BLaER1 treated with 17β-estradiol and CSF1 and Interleukin-3, amounts not matched to agents 10 nM and 100 nM (cell line): ENCODE data around the gene TMEM244.

Experiments
- H3K27ac ChIP-seq, 11 experiments: shearing (Covaris generic); formaldehyde crosslinking; 2 replicates each; pipeline ENCODE4 v1.8.1; 2022
- H3K27me3 ChIP-seq, 11 experiments: shearing (Covaris generic); formaldehyde crosslinking; 2 replicates each; pipeline ENCODE4 v1.8.1; 2022
- H3K36me3 ChIP-seq, 11 experiments: shearing (Covaris generic); formaldehyde crosslinking; 2 replicates each; pipeline ENCODE4 v1.8.1; 2022
- H3K4me1 ChIP-seq, 10 experiments: shearing (Covaris generic); formaldehyde crosslinking; 2 replicates each; pipeline ENCODE4 v1.8.1; 2022
- H3K4me2 ChIP-seq, 11 experiments: shearing (Covaris generic); formaldehyde crosslinking; 2 replicates each; pipeline ENCODE4 v1.8.1; 2022
- H3K4me3 ChIP-seq, 10 experiments: shearing (Covaris generic); formaldehyde crosslinking; 2 replicates each; pipeline ENCODE4 v1.8.1; 2022
- H3K9ac ChIP-seq, 11 experiments: shearing (Covaris generic); formaldehyde crosslinking; 2 replicates each; pipeline ENCODE4 v1.8.1; 2022
- H3K9me3 ChIP-seq, 11 experiments: shearing (Covaris generic); formaldehyde crosslinking; replicated peaks in 1 of 11; 2 replicates each; pipeline ENCODE4 v1.8.1; 2022
- H4K20me1 ChIP-seq, 11 experiments: shearing (Covaris generic); formaldehyde crosslinking; 2 replicates each; pipeline ENCODE4 v1.8.1; 2022
- Cebpa-rat ChIP-seq, 11 experiments: shearing (Covaris generic); IDR thresholded peaks; 2 replicates each; pipeline ENCODE4 v1.8.1; 2022

Gene TMEM244

GRCh38 chr6:129859524-129859923 lies 1.6 kb downstream of the TMEM244 start:
- no peaks in the 10 kb centered on the region for H3K4me1 ChIP-seq
- TF ChIP-seq Cebpa-rat (IDR thresholded peaks at IDR 0.05): no peak
- H3K9ac ChIP-seq: no peak overlapping the region
- H3K4me3 ChIP-seq: no peak overlapping the region
- no peaks in the 10 kb centered on the region for H3K36me3 ChIP-seq
- no peaks in the 10 kb centered on the region for H3K27me3 ChIP-seq
- H3K4me2 ChIP-seq: no peak overlapping the region
- H4K20me1 ChIP-seq: no peaks in the 10 kb centered on the region
- no peak overlapping the region for H3K27ac ChIP-seq
- H3K9me3 ChIP-seq: peaks cover 0 to 5% (median 0%) of the 10 kb centered on the region in 11 experiments; a peak in 1 of 22 replicates

- Histone ChIP-seq H3K4me2 (no peak overlapping the region), H3K9ac (no peak overlapping the region), H3K9me3 (peaks cover 0 to 5% (median 0%) of the 10 kb centered on the region in 11 experiments; a peak in 1 of 22 replicates), H3K4me3 (no peak overlapping the region), H3K27me3 (no peaks in the 10 kb centered on the region), H3K36me3 (no peaks in the 10 kb centered on the region), H3K4me1 (no peaks in the 10 kb centered on the region), H3K27ac (no peak overlapping the region), H4K20me1 (no peaks in the 10 kb centered on the region)
- TF ChIP-seq Cebpa-rat (IDR thresholded peaks at IDR 0.05): no peak
These were observed 3.3 kb downstream of the TMEM244 start for GRCh38 chr6:129857838-129858237.

DNA sequence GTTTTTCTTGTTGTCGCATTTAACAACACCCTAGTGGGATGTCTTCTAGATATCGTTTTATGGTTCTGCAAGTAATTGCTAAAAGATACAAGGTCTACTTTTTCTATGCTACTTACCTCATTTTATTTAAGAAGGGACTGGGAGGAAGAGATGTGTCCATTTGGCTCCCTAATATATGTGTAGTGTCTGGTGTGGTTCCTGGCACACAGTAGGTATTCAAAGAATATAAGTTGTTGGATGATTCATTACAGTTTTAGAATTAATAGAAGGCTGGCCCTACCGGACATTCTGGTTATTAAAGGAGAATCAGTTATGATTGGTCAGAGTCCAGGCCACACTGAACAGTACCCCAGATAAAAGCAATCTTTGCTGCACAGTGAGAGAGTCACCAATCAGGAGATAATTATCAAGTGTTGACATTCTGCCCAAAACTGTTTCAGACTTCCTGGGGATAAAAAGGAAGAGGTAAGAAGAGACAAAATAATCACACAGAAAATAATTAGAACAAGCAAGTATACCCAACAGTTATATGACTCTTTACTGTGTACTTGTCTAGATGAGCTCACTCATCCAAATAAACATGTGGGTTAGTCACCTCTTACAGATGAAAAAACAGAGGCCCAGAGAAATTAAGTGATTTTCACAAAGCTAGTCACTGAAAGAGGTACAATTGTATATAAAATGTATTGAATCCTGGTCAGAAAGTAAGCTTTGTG lies 7.0 kb downstream of the TMEM244 start:
- no peak for TF ChIP-seq Cebpa-rat (IDR thresholded peaks at IDR 0.05)
- H3K4me2 ChIP-seq: no peak overlapping the region
- H3K4me3 ChIP-seq: no peak overlapping the region
- no peaks in the 10 kb centered on the region for H3K36me3 ChIP-seq
- no peaks in the 10 kb centered on the region for H3K27me3 ChIP-seq
- H3K27ac ChIP-seq: no peak overlapping the region
- H4K20me1 ChIP-seq: no peaks in the 10 kb centered on the region
- H3K9ac ChIP-seq: no peak overlapping the region
- H3K4me1 ChIP-seq: peaks cover 0 to 10% (median 0%) of the 10 kb centered on the region in 10 experiments; a peak in 7 of 20 replicates
- peaks cover 0 to 5% (median 0%) of the 10 kb centered on the region in 11 experiments; a peak in 1 of 22 replicates for H3K9me3 ChIP-seq

GRCh38 chr6:129852257-129852858 lies 8.8 kb downstream of the TMEM244 start:
- H3K4me2 ChIP-seq: peak overlapping the region in 4 of 11 experiments; percentile 13 to 38 (median 26); a peak in 1 of 22 replicates

DNA sequence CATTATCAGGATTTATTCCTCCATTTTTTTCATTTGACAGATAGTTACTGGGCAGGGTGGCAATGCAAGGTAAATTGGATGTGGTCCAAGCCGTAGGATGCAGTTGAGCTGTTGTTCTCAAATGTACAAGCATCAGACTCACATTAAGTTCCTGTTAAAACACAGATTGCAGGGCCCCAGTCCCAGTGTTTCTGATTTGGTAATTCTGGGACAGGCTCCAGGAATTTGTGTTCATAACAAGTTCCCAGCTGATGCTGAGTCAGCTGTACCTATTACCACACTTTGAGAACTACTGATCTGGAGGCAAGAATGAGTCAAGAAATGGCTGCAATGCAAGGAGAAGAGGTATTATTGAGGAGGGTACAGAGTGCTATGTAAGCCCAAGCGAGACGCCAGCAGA lies 11.7 kb downstream of the TMEM244 start:
- no peak overlapping the region for H3K9ac ChIP-seq
- peaks cover 0 to 10% (median 0%) of the 10 kb centered on the region in 10 experiments; a peak in 7 of 20 replicates for H3K4me1 ChIP-seq
- no peaks in the 10 kb centered on the region for H4K20me1 ChIP-seq
- TF ChIP-seq Cebpa-rat (IDR thresholded peaks at IDR 0.05): no peak
- H3K4me3 ChIP-seq: no peak overlapping the region
- H3K9me3 ChIP-seq: no peaks in the 10 kb centered on the region
- H3K4me2 ChIP-seq: no peak overlapping the region
- no peaks in the 10 kb centered on the region for H3K27me3 ChIP-seq
- no peak overlapping the region for H3K27ac ChIP-seq
- no peaks in the 10 kb centered on the region for H3K36me3 ChIP-seq

More at GRCh38 chr6:129852257-129852858, 8.8 kb downstream of the TMEM244 start:
- H3K4me3 ChIP-seq: no peak overlapping the region
- H3K9ac ChIP-seq: no peak overlapping the region
- TF ChIP-seq Cebpa-rat (IDR thresholded peaks at IDR 0.05): no peak
- no peaks in the 10 kb centered on the region for H3K27me3 ChIP-seq
- H3K36me3 ChIP-seq: no peaks in the 10 kb centered on the region
- no peak overlapping the region for H3K27ac ChIP-seq
- H3K4me1 ChIP-seq: peaks cover 0 to 10% (median 0%) of the 10 kb centered on the region in 10 experiments; a peak in 7 of 20 replicates
- H3K9me3 ChIP-seq: peaks cover 0 to 5% (median 0%) of the 10 kb centered on the region in 11 experiments; a peak in 1 of 22 replicates
- H4K20me1 ChIP-seq: no peaks in the 10 kb centered on the region

GRCh38 chr6:129846761-129847160 lies 14.4 kb downstream of the TMEM244 start:
- H3K4me2 ChIP-seq: no peak overlapping the region
- no peak for TF ChIP-seq Cebpa-rat (IDR thresholded peaks at IDR 0.05)
- H3K27ac ChIP-seq: no peak overlapping the region
- no peaks in the 10 kb centered on the region for H3K9me3 ChIP-seq
- H3K4me1 ChIP-seq: peaks cover 0 to 3% (median 0%) of the 10 kb centered on the region in 10 experiments; a peak in 1 of 20 replicates
- no peaks in the 10 kb centered on the region for H3K36me3 ChIP-seq
- H3K4me3 ChIP-seq: no peak overlapping the region
- no peaks in the 10 kb centered on the region for H4K20me1 ChIP-seq
- H3K9ac ChIP-seq: no peak overlapping the region
- H3K27me3 ChIP-seq: no peaks in the 10 kb centered on the region

DNA sequence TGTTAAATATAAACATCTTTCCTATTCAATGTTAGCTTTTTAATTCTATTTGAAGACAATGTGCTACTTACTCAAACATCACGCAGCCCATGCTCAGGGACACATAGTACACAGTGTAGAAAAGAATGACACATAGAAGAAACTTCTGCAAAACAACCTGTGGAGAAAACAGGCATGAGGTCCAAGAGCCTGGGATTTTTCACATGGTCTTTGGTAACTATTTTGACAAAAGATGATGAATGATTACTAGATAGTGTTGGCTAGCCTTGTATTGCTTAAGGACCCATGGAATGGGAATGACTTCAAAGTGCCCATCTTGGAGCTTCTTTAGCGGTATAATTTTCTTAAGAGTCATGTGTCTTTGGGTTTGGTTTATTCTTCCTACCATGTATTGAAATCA lies 15.4 kb downstream of the TMEM244 start:
- H3K4me1 ChIP-seq: no peaks in the 10 kb centered on the region

GRCh38 chr6:129844118-129844891 lies 16.8 kb downstream of the TMEM244 start:
- Histone ChIP-seq H3K4me3 (no peak overlapping the region), H3K9ac (no peak overlapping the region), H4K20me1 (no peaks in the 10 kb centered on the region), H3K27me3 (no peaks in the 10 kb centered on the region), H3K27ac (no peak overlapping the region), H3K9me3 (no peaks in the 10 kb centered on the region), H3K4me1 (no peaks in the 10 kb centered on the region), H3K4me2 (no peak overlapping the region), H3K36me3 (no peaks in the 10 kb centered on the region)
- TF ChIP-seq Cebpa-rat (IDR thresholded peaks at IDR 0.05): no peak

More for the DNA sequence above, 15.4 kb downstream of the TMEM244 start:
- no peak for TF ChIP-seq Cebpa-rat (IDR thresholded peaks at IDR 0.05)
- no peak overlapping the region for H3K4me2 ChIP-seq
- no peaks in the 10 kb centered on the region for H3K9me3 ChIP-seq
- no peak overlapping the region for H3K27ac ChIP-seq
- no peak overlapping the region for H3K9ac ChIP-seq
- no peaks in the 10 kb centered on the region for H3K27me3 ChIP-seq
- H4K20me1 ChIP-seq: no peaks in the 10 kb centered on the region
- no peaks in the 10 kb centered on the region for H3K36me3 ChIP-seq
- H3K4me3 ChIP-seq: no peak overlapping the region

DNA sequence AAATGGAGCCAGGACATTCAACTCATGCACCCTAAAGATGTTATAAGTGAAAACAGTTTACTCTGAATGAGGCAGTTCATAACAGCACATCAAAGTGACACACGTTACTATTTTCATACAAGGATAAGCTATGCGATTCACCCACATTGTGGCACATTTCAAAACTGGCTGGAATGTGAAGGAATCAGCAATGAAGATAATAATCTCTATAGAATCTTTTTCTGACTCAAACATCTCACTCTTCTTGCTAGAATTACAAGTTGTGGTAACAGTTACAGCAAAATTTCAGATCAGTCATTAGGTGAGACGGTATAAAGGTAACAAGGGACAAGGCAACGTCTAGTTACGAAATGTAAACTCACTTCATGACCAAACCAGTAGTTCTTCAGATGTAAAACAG lies 17.5 kb downstream of the TMEM244 start:
- no peak for TF ChIP-seq Cebpa-rat (IDR thresholded peaks at IDR 0.05)
- Histone ChIP-seq H3K27ac (no peak overlapping the region), H3K9me3 (no peaks in the 10 kb centered on the region), H3K27me3 (no peaks in the 10 kb centered on the region), H3K9ac (no peak overlapping the region), H3K4me2 (no peak overlapping the region), H3K4me1 (no peaks in the 10 kb centered on the region), H4K20me1 (no peaks in the 10 kb centered on the region), H3K4me3 (no peak overlapping the region), H3K36me3 (no peaks in the 10 kb centered on the region)
